Natural killer cell (primary cell): ENCODE results near the gene NPHP4. TPM values are rescaled to one million over a fixed set of nuclear protein-coding genes. Genes with fewer than 3 reads are reported as not detected.

Experiments
- ATAC-seq, 3 donors: fragments of 150-1000 bp in 2 of 3; fragments of 200-7000 bp in 1 of 3; cut with Tn5 transposase; 1 replicate in 1 of 3; 2 replicates in 2 of 3; pipeline ENCODE4 v1.10.0; 2021; ENCODE audit warnings: mild to moderate bottlenecking in 2 of 3, moderate library complexity in 2 of 3
- DNase-seq, 2 donors: peaks; one replicate each; pipeline versions ENCODE4 v3.0.0 to v3.0.0-alpha.2; 2013 to 2021; ENCODE audit warnings: mixed read lengths in 1 of 2
- H3K27ac ChIP-seq: one replicate; pipeline ENCODE4 v1.5.1; 2013; ENCODE audit warnings: mild to moderate bottlenecking, low read length
- H3K27me3 ChIP-seq: one replicate; pipeline ENCODE4 v1.6.1; 2013; ENCODE audit warnings: low read length; ENCODE audit not compliant: control insufficient read depth, insufficient read depth
- H3K36me3 ChIP-seq: one replicate; pipeline ENCODE4 v1.6.1; 2013; ENCODE audit warnings: low read length; ENCODE audit not compliant: control insufficient read depth, insufficient read depth
- H3K4me1 ChIP-seq: one replicate; pipeline ENCODE4 v1.6.1; 2013; ENCODE audit warnings: low read length; ENCODE audit not compliant: control insufficient read depth, insufficient read depth
- H3K4me3 ChIP-seq: one replicate; pipeline ENCODE4 v1.5.1; 2013; ENCODE audit warnings: low read length
- H3K9me3 ChIP-seq: one replicate; pipeline ENCODE4 v1.6.1; 2013; ENCODE audit warnings: low read length; ENCODE audit not compliant: control insufficient read depth, insufficient read depth
- H3K27ac Mint-ChIP-seq, 2 donors: one replicate each; pipeline ENCODE4 v1.8.0; 2022; ENCODE audit warnings: mild to moderate bottlenecking in 2 of 2, mixed read lengths in 2 of 2, moderate library complexity in 1 of 2
- H3K27me3 Mint-ChIP-seq, 2 donors: one replicate each; pipeline ENCODE4 v1.8.0; 2022; ENCODE audit warnings: low read depth in 2 of 2, mixed read lengths in 2 of 2
- H3K36me3 Mint-ChIP-seq: one replicate; pipeline ENCODE4 v1.8.0; 2022; ENCODE audit warnings: mixed read lengths
- H3K4me1 Mint-ChIP-seq, 2 donors: one replicate each; pipeline ENCODE4 v1.8.0; 2022; ENCODE audit warnings: mixed read lengths in 2 of 2
- H3K4me3 Mint-ChIP-seq: one replicate; pipeline ENCODE4 v1.8.0; 2022; ENCODE audit warnings: mild to moderate bottlenecking, moderate library complexity, mixed read lengths
- H3K9me3 Mint-ChIP-seq, 2 donors: one replicate each; pipeline ENCODE4 v1.8.0; 2022; ENCODE audit warnings: mixed read lengths in 2 of 2
- WGBS: methylation state at CpG from one replicate; pipeline ENCODE4 v1.1.7; 2013; ENCODE audit warnings: missing lambda C conversion rate; ENCODE audit not compliant: insufficient coverage; 5-methylcytosine and 5-hydroxymethylcytosine counted together
- intact Hi-C: fragments of 100-400 bp; cut with micrococcal nuclease; formaldehyde crosslinking; loops from one replicate; pipeline ENCODE4 v1.14.2; 2022
- total RNA-seq, 4 donors: library from RNA; stranded (reverse); fragments of 120-200 nt in 1 of 4; gene quantifications; one replicate each; pipeline versions ENCODE4 v1.2.3 to v1.2.4, GENCODE V29; 2013 to 2022
- TF ChIP-seq, protein P1 (sequence below): fragments of 200-600 bp; IDR thresholded peaks from one replicate; pipeline ENCODE4 v1.8.0; 2022; ENCODE audit warnings: antibody characterized with exemption

Gene NPHP4
- total RNA-seq, 3 donors from 2014 or later (not counting 1 experiment from before 2014, with no cell fraction given), result 6.3 to 14.7 (median 10.1) TPM

DNA sequence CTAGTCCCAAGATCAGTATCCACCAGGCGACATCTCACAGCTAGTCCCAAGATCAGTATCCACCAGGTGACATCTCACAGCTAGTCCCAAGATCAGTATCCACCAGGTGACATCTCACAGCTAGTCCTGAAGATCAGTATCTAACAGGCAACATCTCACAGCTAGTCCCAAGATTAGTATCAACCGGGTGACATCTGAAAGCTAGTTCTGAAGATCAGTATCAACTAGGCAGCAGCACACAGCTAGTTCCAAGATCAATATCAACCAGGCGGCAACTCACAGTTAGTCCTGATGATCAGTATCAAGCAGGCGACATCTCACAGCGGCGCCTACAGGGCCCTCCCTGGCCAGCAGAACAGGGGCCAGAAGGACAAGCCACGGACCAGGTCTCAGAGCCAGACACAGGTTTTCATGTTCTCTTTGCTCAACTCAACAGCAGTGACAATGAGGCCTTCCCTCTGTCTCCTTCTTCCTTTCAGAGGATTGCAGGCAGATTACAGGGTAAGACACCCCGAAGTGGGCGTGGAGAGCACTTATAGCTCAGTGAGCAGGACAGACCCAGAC is 32.5 kb downstream of the NPHP4 start:
- intact Hi-C loops, result no loop called here

DNA sequence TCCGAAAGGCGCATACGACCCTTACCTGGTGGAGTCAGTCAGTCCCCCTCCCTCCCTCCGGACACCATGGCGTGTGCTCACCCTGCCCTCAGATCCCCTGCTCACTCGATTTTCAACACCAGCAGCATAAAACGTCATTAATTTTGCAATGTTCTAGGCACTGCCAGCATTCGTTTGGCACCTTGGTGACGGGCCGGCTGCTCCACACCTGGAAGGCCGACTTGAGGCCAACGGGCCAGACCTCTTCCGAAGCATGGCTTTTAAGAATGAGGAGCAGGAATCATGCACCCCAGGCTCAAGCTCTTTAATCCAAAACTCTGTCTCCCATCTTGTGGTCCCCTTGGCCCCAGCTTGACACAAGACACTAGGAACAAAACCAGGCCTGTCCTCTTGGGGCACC is 33.1 kb downstream of the NPHP4 start:
- DNase-seq (no peak), ATAC-seq (no peak)
- no peaks in the 10 kb centered on the region for H3K27me3 ChIP-seq
- WGBS, result 96% methylated on average over 13 of the region's 13 CpGs
- TF ChIP-seq, protein P1, sequence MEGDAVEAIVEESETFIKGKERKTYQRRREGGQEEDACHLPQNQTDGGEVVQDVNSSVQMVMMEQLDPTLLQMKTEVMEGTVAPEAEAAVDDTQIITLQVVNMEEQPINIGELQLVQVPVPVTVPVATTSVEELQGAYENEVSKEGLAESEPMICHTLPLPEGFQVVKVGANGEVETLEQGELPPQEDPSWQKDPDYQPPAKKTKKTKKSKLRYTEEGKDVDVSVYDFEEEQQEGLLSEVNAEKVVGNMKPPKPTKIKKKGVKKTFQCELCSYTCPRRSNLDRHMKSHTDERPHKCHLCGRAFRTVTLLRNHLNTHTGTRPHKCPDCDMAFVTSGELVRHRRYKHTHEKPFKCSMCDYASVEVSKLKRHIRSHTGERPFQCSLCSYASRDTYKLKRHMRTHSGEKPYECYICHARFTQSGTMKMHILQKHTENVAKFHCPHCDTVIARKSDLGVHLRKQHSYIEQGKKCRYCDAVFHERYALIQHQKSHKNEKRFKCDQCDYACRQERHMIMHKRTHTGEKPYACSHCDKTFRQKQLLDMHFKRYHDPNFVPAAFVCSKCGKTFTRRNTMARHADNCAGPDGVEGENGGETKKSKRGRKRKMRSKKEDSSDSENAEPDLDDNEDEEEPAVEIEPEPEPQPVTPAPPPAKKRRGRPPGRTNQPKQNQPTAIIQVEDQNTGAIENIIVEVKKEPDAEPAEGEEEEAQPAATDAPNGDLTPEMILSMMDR, result no peak
- peaks cover 10% of the 10 kb centered on the region for H3K36me3 Mint-ChIP-seq
- H3K4me3 Mint-ChIP-seq, result no peak overlapping the region
- H3K4me3 ChIP-seq, result no peak overlapping the region
- H3K27ac Mint-ChIP-seq, result no peak overlapping the region
- H3K27me3 Mint-ChIP-seq, result no peaks in the 10 kb centered on the region
- H3K4me1 ChIP-seq, result no peaks in the 10 kb centered on the region
- H3K36me3 ChIP-seq, result no peaks in the 10 kb centered on the region
- H3K4me1 Mint-ChIP-seq, result peaks cover 10 to 14% of the 10 kb centered on the region in 2 donors
- H3K9me3 Mint-ChIP-seq, result no peaks in the 10 kb centered on the region
- H3K27ac ChIP-seq, result no peak overlapping the region
- H3K9me3 ChIP-seq, result no peaks in the 10 kb centered on the region
- intact Hi-C loops, result no loop called here

More for the DNA sequence above, 32.5 kb downstream of the NPHP4 start:
- Histone ChIP-seq H3K4me1 (no peaks in the 10 kb centered on the region), H3K4me3 (no peak overlapping the region), H3K27me3 (no peaks in the 10 kb centered on the region), H3K36me3 (no peaks in the 10 kb centered on the region), H3K27ac (no peak overlapping the region), H3K9me3 (no peaks in the 10 kb centered on the region)
- no peak overlapping the region for H3K4me3 Mint-ChIP-seq
- no peaks in the 10 kb centered on the region for H3K9me3 Mint-ChIP-seq
- 96% methylated on average over 9 of the region's 9 CpGs for WGBS
- H3K36me3 Mint-ChIP-seq, result peaks cover 10% of the 10 kb centered on the region
- H3K27ac Mint-ChIP-seq, result no peak overlapping the region
- peaks cover 5 to 9% of the 10 kb centered on the region in 2 donors for H3K4me1 Mint-ChIP-seq
- ATAC-seq (no peak), DNase-seq (no peak)
- H3K27me3 Mint-ChIP-seq, result no peaks in the 10 kb centered on the region
- TF ChIP-seq, protein P1, result no peak

DNA sequence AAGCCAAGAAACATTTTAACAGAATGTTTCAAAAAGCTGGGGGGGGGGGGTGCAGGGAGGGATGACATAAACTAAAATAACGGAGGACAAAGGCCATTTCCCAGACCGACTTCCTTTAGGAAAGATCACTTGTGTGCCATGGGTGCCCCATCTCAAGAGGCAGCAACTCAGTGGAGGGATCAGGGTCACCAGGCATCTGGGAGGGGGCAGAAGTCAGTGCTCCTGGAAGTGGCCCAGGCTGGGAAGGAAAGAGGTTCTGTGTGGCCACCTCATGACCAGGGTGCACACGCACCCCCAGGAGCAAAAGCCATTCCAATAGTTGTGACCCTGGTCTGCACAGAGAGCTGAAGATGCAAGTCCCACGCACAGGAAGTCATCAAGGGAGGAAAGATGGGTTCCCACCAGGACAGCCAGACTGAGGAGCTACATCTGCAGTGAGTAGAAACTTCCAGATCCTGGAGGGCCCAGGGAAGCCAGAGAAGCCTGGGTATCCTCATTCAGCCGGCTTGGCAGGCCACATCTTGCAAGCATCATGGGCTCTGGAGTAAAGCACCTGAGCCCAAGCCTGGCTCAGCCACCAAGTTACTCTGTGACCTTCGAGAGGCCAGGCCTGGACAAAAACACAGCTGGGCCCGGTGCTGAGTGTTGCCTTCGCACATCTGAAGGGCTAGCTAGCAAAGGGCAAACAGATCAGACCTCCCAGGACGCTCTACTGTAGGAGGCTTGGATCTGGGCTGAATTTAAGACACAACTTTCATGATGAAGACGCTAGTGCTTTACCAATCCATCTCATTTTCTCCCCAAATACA is 36.0 kb downstream of the NPHP4 start:
- no peak for ATAC-seq
- Mint-ChIP-seq H3K27ac (no peak overlapping the region), H3K4me1 (peaks cover 10 to 14% of the 10 kb centered on the region in 2 donors), H3K36me3 (peaks cover 9% of the 10 kb centered on the region), H3K4me3 (no peak overlapping the region), H3K9me3 (no peaks in the 10 kb centered on the region), H3K27me3 (no peaks in the 10 kb centered on the region)
- Histone ChIP-seq H3K27me3 (no peaks in the 10 kb centered on the region), H3K4me3 (no peak overlapping the region), H3K36me3 (no peaks in the 10 kb centered on the region), H3K9me3 (no peaks in the 10 kb centered on the region), H3K27ac (no peak overlapping the region), H3K4me1 (no peaks in the 10 kb centered on the region)
- intact Hi-C loops, result no loop called here
- TF ChIP-seq, protein P1, result no peak
- WGBS, result 94% methylated on average over 10 of the region's 10 CpGs
- no peak for DNase-seq
